ENCODE results near the gene BPIFB3. TPM values are rescaled to one million over a fixed set of nuclear protein-coding genes. Genes with fewer than 3 reads are reported as not detected.

The BPIFB3 gene
- polyA plus RNA-seq (ENCODE audit: insufficient read length in 10 of 10), result not detected
- long read RNA-seq, donor 1, result 0 reads
- long read RNA-seq, donor 2, result 0 reads
- long read RNA-seq, donor 3, result 0 reads
- long read RNA-seq, donor 4, result 0 reads
- long read RNA-seq, donor 5, result 0 reads
- long read RNA-seq, donor 6, result 0 reads
- long read RNA-seq, donor 7, result 0 reads
- long read RNA-seq, donor 8, result 0 reads
- long read RNA-seq, donor 9, result 0 reads

- DNase-seq, result no peak
Observed at GRCh38 chr20:33053291-33054106, at the start of gene BPIFB3. TSS of gene BPIFB3 (plus strand) at chr20:33053903. CDS start at chr20:33055436, 1,533 bp downstream.

GRCh38 chr20:33004141-33004751 is 49.5 kb upstream of the BPIFB3 start, which contains the start of gene SUN5:
TSS of gene SUN5 (minus strand) at chr20:33004433. CDS start at chr20:33004340, 93 bp downstream.
- no peak for DNase-seq

- no peak for DNase-seq
Observed at GRCh38 chr20:33005132-33005566, 48.6 kb upstream of the BPIFB3 start.

- DNase-seq, result no peak
Observed at GRCh38 chr20:33005908-33006775, 47.6 kb upstream of the BPIFB3 start.

GRCh38 chr20:33006776-33007375 is 46.8 kb upstream of the BPIFB3 start:
- no peak for DNase-seq

GRCh38 chr20:33007376-33008335 is 46.0 kb upstream of the BPIFB3 start, which contains the start of gene BPIFB2:
TSS of gene BPIFB2 (plus strand) at chr20:33007704. CDS start at chr20:33008575, 871 bp downstream.
- DNase-seq, result no peak

- DNase-seq, result no peak
Observed at GRCh38 chr20:33008336-33009213, 45.1 kb upstream of the BPIFB3 start.

GRCh38 chr20:33009214-33010132 is 44.2 kb upstream of the BPIFB3 start:
- no peak for DNase-seq

GRCh38 chr20:33010133-33010504 is 43.6 kb upstream of the BPIFB3 start:
- no peak for DNase-seq

- no peak for DNase-seq
Observed at GRCh38 chr20:33010674-33011449, 42.8 kb upstream of the BPIFB3 start.

- DNase-seq, result no peak
Observed at GRCh38 chr20:33012327-33013189, 41.1 kb upstream of the BPIFB3 start.

- no peak for DNase-seq
Observed at GRCh38 chr20:33013701-33014326, 39.9 kb upstream of the BPIFB3 start.

GRCh38 chr20:33014336-33015113 is 39.2 kb upstream of the BPIFB3 start:
- DNase-seq, result no peak

- DNase-seq, result no peak
Observed at GRCh38 chr20:33015114-33015484, 38.6 kb upstream of the BPIFB3 start.

All from muscle of back (tissue), 13 donors.